GM23338 (cell line): ENCODE results near the gene C18orf32. TPM values are rescaled to one million over a fixed set of nuclear protein-coding genes. Genes with fewer than 3 reads are reported as not detected.

Source experiments
- ATAC-seq: fragments of 200-7000 bp; cut with Tn5 transposase; 3 replicates; pipeline ENCODE4 v1.9.1; 2020
- DNase-seq: peaks from one replicate; pipeline ENCODE4 v3.0.0-alpha.2; 2015; ENCODE audit warnings: low spot score
- H2AFZ ChIP-seq: fragments of 200-600 bp; sonication (generic); 2 replicates; pipeline ENCODE4 v1.8.0; 2016; ENCODE audit warnings: antibody characterized with exemption, mild to moderate bottlenecking, moderate library complexity
- H3F3A ChIP-seq: fragments of 200-600 bp; sonication (generic); replicated peaks from 2 replicates; pipeline ENCODE4 v1.8.0; 2017; ENCODE audit warnings: antibody characterized with exemption, mixed run types, low read depth
- H3K27ac ChIP-seq: fragments of 200-600 bp; sonication (generic); 2 replicates; pipeline ENCODE4 v1.6.1; 2016; ENCODE audit warnings: low read depth
- H3K27me3 ChIP-seq: fragments of 200-600 bp; sonication (generic); 2 replicates; pipeline ENCODE4 v1.8.0; 2016; ENCODE audit warnings: mild to moderate bottlenecking, mixed run types, moderate library complexity; ENCODE audit not compliant: insufficient read depth
- H3K36me3 ChIP-seq: fragments of 200-600 bp; sonication (generic); 2 replicates; pipeline ENCODE4 v1.8.0; 2016; ENCODE audit warnings: mild to moderate bottlenecking; ENCODE audit not compliant: insufficient read depth
- H3K4me1 ChIP-seq: fragments of 200-600 bp; sonication (generic); 2 replicates; pipeline ENCODE4 v1.8.0; 2016; ENCODE audit warnings: mild to moderate bottlenecking, moderate library complexity; ENCODE audit not compliant: insufficient read depth
- H3K4me2 ChIP-seq: fragments of 200-600 bp; sonication (generic); 2 replicates; pipeline ENCODE4 v1.7.1; 2017; ENCODE audit warnings: mixed run types
- H3K4me3 ChIP-seq: fragments of 200-600 bp; sonication (generic); 2 replicates; pipeline ENCODE4 v1.6.1; 2016; ENCODE audit warnings: mixed run types
- H3K79me2 ChIP-seq: fragments of 200-600 bp; sonication (generic); replicated peaks from 2 replicates; pipeline ENCODE4 v1.8.0; 2017; ENCODE audit warnings: mild to moderate bottlenecking; ENCODE audit not compliant: insufficient read depth
- H3K9me2 ChIP-seq: fragments of 200-600 bp; sonication (generic); 2 replicates; pipeline ENCODE4 v1.8.0; 2017; ENCODE audit not compliant: insufficient read depth
- H4K20me1 ChIP-seq: fragments of 200-600 bp; sonication (generic); replicated peaks from 2 replicates; pipeline ENCODE4 v1.8.0; 2017; ENCODE audit warnings: mild to moderate bottlenecking; ENCODE audit not compliant: insufficient read depth
- H3K27ac Mint-ChIP-seq: 2 replicates; pipeline ENCODE4 v1.8.0; 2020; ENCODE audit warnings: inconsistent platforms, mild to moderate bottlenecking, moderate library complexity, mixed read lengths
- H3K27me3 Mint-ChIP-seq: 3 replicates; pipeline ENCODE4 v1.8.0; 2022; ENCODE audit warnings: low read depth, mild to moderate bottlenecking, moderate library complexity, mixed read lengths, inconsistent platforms; ENCODE audit not compliant: insufficient read depth, poor library complexity
- H3K36me3 Mint-ChIP-seq: 3 replicates; pipeline ENCODE4 v1.8.0; 2021; ENCODE audit warnings: low read depth, mild to moderate bottlenecking, inconsistent platforms, moderate library complexity, mixed read lengths
- H3K4me1 Mint-ChIP-seq: 3 replicates; pipeline ENCODE4 v1.8.0; 2020; ENCODE audit warnings: mild to moderate bottlenecking, inconsistent platforms, mixed read lengths
- H3K4me3 Mint-ChIP-seq: 3 replicates; pipeline ENCODE4 v1.8.0; 2021; ENCODE audit warnings: moderate library complexity, mild to moderate bottlenecking, inconsistent platforms, mixed read lengths
- H3K9me3 Mint-ChIP-seq: 3 replicates; pipeline ENCODE4 v1.8.0; 2020; ENCODE audit warnings: moderate library complexity, mild to moderate bottlenecking, inconsistent platforms, mixed read lengths
- CREB1 ChIP-seq: fragments of 250-450 bp; sonication (Bioruptor Pico); IDR thresholded peaks from 2 replicates; pipeline ENCODE4 v1.5.0; 2020; ENCODE audit warnings: low read depth, mild to moderate bottlenecking, moderate library complexity
- ETS1 ChIP-seq: IDR thresholded peaks from 2 replicates; pipeline ENCODE4 v1.6.1; 2016; ENCODE audit warnings: antibody characterized with exemption
- EZH2 ChIP-seq: fragments of 200-600 bp; sonication (generic); IDR thresholded peaks from one replicate; pipeline ENCODE4 v1.8.0; 2017; ENCODE audit warnings: antibody characterized with exemption, mild to moderate bottlenecking, low read depth; ENCODE audit not compliant: unreplicated experiment
- EZH2phosphoT487 ChIP-seq: fragments of 200-600 bp; sonication (generic); IDR thresholded peaks from one replicate; pipeline ENCODE4 v1.8.1; 2018; ENCODE audit warnings: antibody characterized with exemption; ENCODE audit not compliant: unreplicated experiment
- JUNB ChIP-seq: IDR thresholded peaks from one replicate; pipeline ENCODE4 v1.6.1; 2016; ENCODE audit warnings: antibody characterized with exemption; ENCODE audit not compliant: unreplicated experiment
- NANOG ChIP-seq: IDR thresholded peaks from 2 replicates; pipeline ENCODE4 v1.6.1; 2016; ENCODE audit warnings: antibody characterized with exemption, borderline replicate concordance
- POLR2AphosphoS5 ChIP-seq: IDR thresholded peaks from 2 replicates; pipeline ENCODE4 v1.6.1; 2016; ENCODE audit warnings: antibody characterized with exemption, low read depth
- ZNF114 ChIP-seq: fragments of 250-450 bp; sonication (Bioruptor Pico); IDR thresholded peaks from 2 replicates; pipeline ENCODE4 v1.5.0; 2020; ENCODE audit warnings: mild to moderate bottlenecking, moderate library complexity
- ZNF331 ChIP-seq: fragments of 250-450 bp; sonication (Bioruptor Pico); IDR thresholded peaks from 2 replicates; pipeline ENCODE4 v1.5.0; 2020; ENCODE audit warnings: low read depth, mild to moderate bottlenecking, moderate library complexity
- ZNF462 ChIP-seq: fragments of 250-450 bp; sonication (Bioruptor Pico); IDR thresholded peaks from 2 replicates; pipeline ENCODE4 v1.5.0; 2020; ENCODE audit warnings: mild to moderate bottlenecking, moderate library complexity
- polyA plus RNA-seq: library from polyadenylated mRNA; unstranded; fragments of >200 nt; fragmentation: Nextera tagmentation; extraction: Ambion mirVana; gene quantifications from 2 replicates; pipeline ENCODE4 v1.2.1, GENCODE V29; 2016
- total RNA-seq: library from RNA; depleted of rRNA; stranded (reverse); fragments of >200 nt; shearing (Covaris generic); gene quantifications from 2 replicates; pipeline ENCODE4 v1.2.3, GENCODE V29; 2014
- TF ChIP-seq, protein P1 (sequence below), 2 experiments: fragments of 200-600 bp in 1 of 2; sonication (generic) in 1 of 2; conservative IDR thresholded peaks; 2 replicates each; pipeline versions ENCODE4 v1.5.1 to v1.6.1; 2016 to 2017; ENCODE audit warnings: antibody characterized with exemption in 2 of 2, low read depth in 2 of 2, mild to moderate bottlenecking in 2 of 2, moderate library complexity in 1 of 2

Gene C18orf32
- total and polyA plus RNA-seq, 2 experiments from 2014 or later: 25.3 to 72.4 TPM

DNA sequence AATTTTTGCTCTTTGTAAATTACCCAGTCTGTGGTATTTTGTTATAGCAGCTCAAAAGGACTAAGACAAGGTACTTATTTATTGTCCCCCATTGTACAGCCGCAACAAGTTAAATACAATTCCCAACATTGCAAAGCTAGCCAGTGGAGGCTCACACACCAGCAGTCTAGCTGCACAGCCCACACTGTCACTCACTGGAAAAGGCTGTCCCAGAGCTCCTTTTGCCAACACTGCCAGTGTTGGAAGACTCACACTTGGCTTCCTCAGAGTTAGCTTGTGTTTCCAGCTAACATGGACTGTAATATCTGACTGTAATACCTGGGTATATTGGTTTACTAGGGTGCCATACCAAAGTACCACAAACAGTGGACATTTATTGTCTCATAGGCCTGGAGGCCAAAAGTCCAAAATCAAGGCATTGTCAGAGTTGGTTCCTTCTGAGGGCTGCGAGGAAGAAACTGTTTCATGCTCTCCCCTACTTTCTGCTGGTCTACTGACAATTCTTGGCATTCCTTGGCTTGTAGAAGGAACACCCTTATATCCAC, 19.9 kb downstream of the C18orf32 start (continued):
- TF ChIP-seq, protein P1, sequence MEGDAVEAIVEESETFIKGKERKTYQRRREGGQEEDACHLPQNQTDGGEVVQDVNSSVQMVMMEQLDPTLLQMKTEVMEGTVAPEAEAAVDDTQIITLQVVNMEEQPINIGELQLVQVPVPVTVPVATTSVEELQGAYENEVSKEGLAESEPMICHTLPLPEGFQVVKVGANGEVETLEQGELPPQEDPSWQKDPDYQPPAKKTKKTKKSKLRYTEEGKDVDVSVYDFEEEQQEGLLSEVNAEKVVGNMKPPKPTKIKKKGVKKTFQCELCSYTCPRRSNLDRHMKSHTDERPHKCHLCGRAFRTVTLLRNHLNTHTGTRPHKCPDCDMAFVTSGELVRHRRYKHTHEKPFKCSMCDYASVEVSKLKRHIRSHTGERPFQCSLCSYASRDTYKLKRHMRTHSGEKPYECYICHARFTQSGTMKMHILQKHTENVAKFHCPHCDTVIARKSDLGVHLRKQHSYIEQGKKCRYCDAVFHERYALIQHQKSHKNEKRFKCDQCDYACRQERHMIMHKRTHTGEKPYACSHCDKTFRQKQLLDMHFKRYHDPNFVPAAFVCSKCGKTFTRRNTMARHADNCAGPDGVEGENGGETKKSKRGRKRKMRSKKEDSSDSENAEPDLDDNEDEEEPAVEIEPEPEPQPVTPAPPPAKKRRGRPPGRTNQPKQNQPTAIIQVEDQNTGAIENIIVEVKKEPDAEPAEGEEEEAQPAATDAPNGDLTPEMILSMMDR (conservative IDR thresholded peaks at IDR 0.05; ENCODE audit: low read depth in 2 of 2): no peak
- no peak for TF ChIP-seq ZNF331 (CRISPR knock-in tag)
- TF ChIP-seq JUNB: no peak

DNA sequence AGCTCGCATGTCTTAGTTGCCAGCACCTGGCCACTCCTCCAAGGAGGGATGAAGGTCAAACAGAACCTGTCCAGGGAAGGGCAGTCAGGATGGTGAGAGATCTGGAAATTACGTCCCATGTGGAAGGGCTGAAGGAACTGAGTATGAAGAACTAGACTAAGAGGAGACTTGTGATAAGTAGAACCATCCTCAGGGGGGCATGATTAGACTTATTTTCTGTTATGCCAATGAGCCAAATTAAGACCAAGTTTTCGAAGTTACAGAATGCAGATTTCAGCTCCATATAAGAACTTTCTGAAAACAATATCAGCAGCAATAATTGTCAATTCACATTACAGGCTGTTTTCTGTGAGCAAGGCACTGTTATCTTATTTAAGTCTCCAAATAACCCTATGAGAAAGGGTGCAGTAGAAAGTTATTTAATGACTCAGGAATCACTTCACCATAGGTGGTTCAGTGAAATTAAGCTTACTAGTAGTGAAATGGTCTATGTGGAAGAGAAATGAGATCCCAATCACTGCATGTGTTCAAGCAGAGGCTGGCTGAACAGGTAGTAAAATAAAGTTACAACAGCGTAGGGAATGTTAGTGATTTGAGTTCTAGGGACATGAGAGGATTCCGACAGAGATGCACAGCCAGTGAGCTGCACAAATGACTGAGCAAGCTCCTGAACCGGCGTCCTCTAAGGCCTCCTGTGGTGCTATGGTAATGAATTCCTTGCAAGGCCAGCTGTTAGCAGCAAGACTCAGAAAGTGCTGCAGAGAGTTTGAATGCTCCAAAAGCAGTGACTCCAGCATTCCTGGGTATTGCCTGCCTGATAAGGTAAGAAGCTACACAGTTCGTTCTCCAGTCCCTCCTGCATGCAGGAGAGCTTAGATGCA, 22.1 kb downstream of the C18orf32 start:
- DNase-seq: peak; percentile 89
- Mint-ChIP-seq H3K4me3 (peak overlapping the region; percentile 9; the same call in 1 of the 3 replicates), H3K27ac (peak overlapping the region; percentile 17; the same call in 1 of the 2 replicates), H3K36me3 (no peaks in the 10 kb centered on the region; the same call in 2 of the 3 replicates), H3K4me1 (peaks cover 17% of the 10 kb centered on the region), H3K9me3 (no peaks in the 10 kb centered on the region; the same call in 2 of the 3 replicates), H3K27me3 (peaks cover 4% of the 10 kb centered on the region)
- ATAC-seq: peak; percentile 71
- no peaks in the 10 kb centered on the region for H3F3A ChIP-seq
- H2AFZ ChIP-seq: peak overlapping the region; percentile 26; the same call in 1 of the 2 replicates
- H3K4me3 ChIP-seq: peak overlapping the region; percentile 17
- H4K20me1 ChIP-seq: no peaks in the 10 kb centered on the region
- no peaks in the 10 kb centered on the region for H3K9me2 ChIP-seq
- H3K27me3 ChIP-seq: peaks cover 8% of the 10 kb centered on the region; the same call in 1 of the 2 replicates
- no peak overlapping the region; the same call in 1 of the 2 replicates for H3K27ac ChIP-seq
- H3K4me1 ChIP-seq: peaks cover 13% of the 10 kb centered on the region
- H3K79me2 ChIP-seq: no peaks in the 10 kb centered on the region
- H3K36me3 ChIP-seq: no peaks in the 10 kb centered on the region
- peak overlapping the region; percentile 63 for H3K4me2 ChIP-seq
- TF ChIP-seq EZH2phosphoT487 (no peak), POLR2AphosphoS5 (no peak), ZNF331 (CRISPR knock-in tag) (no peak), ZNF114 (CRISPR knock-in tag) (no peak), ETS1 (no peak), ZNF462 (no peak; the same call in 1 of the 2 replicates), EZH2 (no peak), CREB1 (no peak), NANOG (no peak), JUNB (no peak)
- TF ChIP-seq, protein P1 (conservative IDR thresholded peaks at IDR 0.05; ENCODE audit: low read depth in 2 of 2): no peak; a peak in 1 of 4 replicates
